ENCODE data around the gene FSTL4. TPM values are rescaled to one million over a fixed set of nuclear protein-coding genes. Genes with fewer than 3 reads are reported as not detected.

Gene FSTL4
- total RNA-seq, 1 donor from 2014 or later = 0.11 TPM

GRCh38 chr5:133390416-133391353 is 221.7 kb downstream of the FSTL4 start:
- DNase-seq (ENCODE audit: low read depth) = no peak

- DNase-seq (ENCODE audit: low read depth) = no peak
These were observed 223.2 kb downstream of the FSTL4 start for GRCh38 chr5:133389066-133389590.

- no peak for DNase-seq (ENCODE audit: low read depth)
These were observed 224.7 kb downstream of the FSTL4 start for GRCh38 chr5:133387621-133388020.

GRCh38 chr5:133387091-133387490 is 225.2 kb downstream of the FSTL4 start:
- no peak for DNase-seq (ENCODE audit: low read depth)

GRCh38 chr5:133386662-133387061 is 225.7 kb downstream of the FSTL4 start:
- no peak for DNase-seq (ENCODE audit: low read depth)

GRCh38 chr5:133385346-133385745 is 227.0 kb downstream of the FSTL4 start:
- DNase-seq (ENCODE audit: low read depth) = no peak

- DNase-seq (ENCODE audit: low read depth) = no peak
These were observed 227.4 kb downstream of the FSTL4 start for GRCh38 chr5:133384903-133385302.

GRCh38 chr5:133384120-133384855 is 228.1 kb downstream of the FSTL4 start:
- no peak for DNase-seq (ENCODE audit: low read depth)

GRCh38 chr5:133383580-133383939 is 228.8 kb downstream of the FSTL4 start:
- no peak for DNase-seq (ENCODE audit: low read depth)

GRCh38 chr5:133382661-133383579 is 229.4 kb downstream of the FSTL4 start:
- DNase-seq (ENCODE audit: low read depth) = no peak

GRCh38 chr5:133381571-133382365 is 230.6 kb downstream of the FSTL4 start:
- no peak for DNase-seq (ENCODE audit: low read depth)

GRCh38 chr5:133381041-133381440 is 231.3 kb downstream of the FSTL4 start:
- no peak for DNase-seq (ENCODE audit: low read depth)

- DNase-seq (ENCODE audit: low read depth) = no peak
These were observed 234.6 kb downstream of the FSTL4 start for GRCh38 chr5:133377736-133378135.

GRCh38 chr5:133376986-133377385 is 235.4 kb downstream of the FSTL4 start:
- no peak for DNase-seq (ENCODE audit: low read depth)

GRCh38 chr5:133373121-133373870 is 239.0 kb downstream of the FSTL4 start:
- no peak for DNase-seq (ENCODE audit: low read depth)

GRCh38 chr5:133372293-133372937 is 239.9 kb downstream of the FSTL4 start:
- DNase-seq (ENCODE audit: low read depth) = no peak

- no peak for DNase-seq (ENCODE audit: low read depth)
These were observed 240.8 kb downstream of the FSTL4 start for GRCh38 chr5:133371371-133372155.

GRCh38 chr5:133370904-133371303 is 241.4 kb downstream of the FSTL4 start:
- no peak for DNase-seq (ENCODE audit: low read depth)

Data from myocyte (in vitro differentiated cells).